ENCODE data around the gene INPP5B. TPM values are rescaled to one million over a fixed set of nuclear protein-coding genes. Genes with fewer than 3 reads are reported as not detected.

The INPP5B gene
- total RNA-seq, 2 experiments from 2014 or later: 27.7 to 29.1 TPM

GRCh38 chr1:37814252-37814651, 132.6 kb downstream of the INPP5B start:
- H3K27me3 Mint-ChIP-seq: no peaks in the 10 kb centered on the region
- POLR2A ChIA-PET: interaction anchor here (0.7 to 1.1 kb wide), 2 partner anchors 22 to 39 kb away, joined by 3 read pairs; no protein-coding TSS in a partner anchor
- peaks cover 9% of the 10 kb centered on the region for H3K36me3 Mint-ChIP-seq (ENCODE audit: low read depth)
- H3K4me3 Mint-ChIP-seq: no peak overlapping the region
- peaks cover 11% of the 10 kb centered on the region for H3K4me1 Mint-ChIP-seq (ENCODE audit: low read depth)
- no peaks in the 10 kb centered on the region for H3K9me3 Mint-ChIP-seq
- CTCF ChIA-PET: no interaction called here
- intact Hi-C loops (cut with micrococcal nuclease): loop anchor here (5.0 kb wide), 1 partner anchor 43 kb away; the partner anchor contains the start of gene MTF1
- TF ChIP-seq, protein P1, sequence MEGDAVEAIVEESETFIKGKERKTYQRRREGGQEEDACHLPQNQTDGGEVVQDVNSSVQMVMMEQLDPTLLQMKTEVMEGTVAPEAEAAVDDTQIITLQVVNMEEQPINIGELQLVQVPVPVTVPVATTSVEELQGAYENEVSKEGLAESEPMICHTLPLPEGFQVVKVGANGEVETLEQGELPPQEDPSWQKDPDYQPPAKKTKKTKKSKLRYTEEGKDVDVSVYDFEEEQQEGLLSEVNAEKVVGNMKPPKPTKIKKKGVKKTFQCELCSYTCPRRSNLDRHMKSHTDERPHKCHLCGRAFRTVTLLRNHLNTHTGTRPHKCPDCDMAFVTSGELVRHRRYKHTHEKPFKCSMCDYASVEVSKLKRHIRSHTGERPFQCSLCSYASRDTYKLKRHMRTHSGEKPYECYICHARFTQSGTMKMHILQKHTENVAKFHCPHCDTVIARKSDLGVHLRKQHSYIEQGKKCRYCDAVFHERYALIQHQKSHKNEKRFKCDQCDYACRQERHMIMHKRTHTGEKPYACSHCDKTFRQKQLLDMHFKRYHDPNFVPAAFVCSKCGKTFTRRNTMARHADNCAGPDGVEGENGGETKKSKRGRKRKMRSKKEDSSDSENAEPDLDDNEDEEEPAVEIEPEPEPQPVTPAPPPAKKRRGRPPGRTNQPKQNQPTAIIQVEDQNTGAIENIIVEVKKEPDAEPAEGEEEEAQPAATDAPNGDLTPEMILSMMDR (IDR thresholded peaks at IDR 0.05): no peak
- DNase-seq (no peak), ATAC-seq (no peak)
- H3K27ac Mint-ChIP-seq: no peak overlapping the region

- DNase-seq: no peak
- CTCF ChIA-PET: no interaction called here
- Mint-ChIP-seq H3K27me3 (no peaks in the 10 kb centered on the region), H3K4me3 (no peak overlapping the region), H3K4me1 (ENCODE audit: low read depth) (peaks cover 15% of the 10 kb centered on the region), H3K36me3 (ENCODE audit: low read depth) (peaks cover 9% of the 10 kb centered on the region), H3K27ac (no peak overlapping the region), H3K9me3 (no peaks in the 10 kb centered on the region)
- TF ChIP-seq, protein P1 (IDR thresholded peaks at IDR 0.05): no peak
- POLR2A ChIA-PET: no interaction called here
- no peak for ATAC-seq
- intact Hi-C loops (cut with micrococcal nuclease): loop anchor here (5.0 kb wide), 1 partner anchor 44 kb away; the partner anchor contains the start of gene MTF1
These were observed 133.2 kb downstream of the INPP5B start for GRCh38 chr1:37813529-37814145.

DNA sequence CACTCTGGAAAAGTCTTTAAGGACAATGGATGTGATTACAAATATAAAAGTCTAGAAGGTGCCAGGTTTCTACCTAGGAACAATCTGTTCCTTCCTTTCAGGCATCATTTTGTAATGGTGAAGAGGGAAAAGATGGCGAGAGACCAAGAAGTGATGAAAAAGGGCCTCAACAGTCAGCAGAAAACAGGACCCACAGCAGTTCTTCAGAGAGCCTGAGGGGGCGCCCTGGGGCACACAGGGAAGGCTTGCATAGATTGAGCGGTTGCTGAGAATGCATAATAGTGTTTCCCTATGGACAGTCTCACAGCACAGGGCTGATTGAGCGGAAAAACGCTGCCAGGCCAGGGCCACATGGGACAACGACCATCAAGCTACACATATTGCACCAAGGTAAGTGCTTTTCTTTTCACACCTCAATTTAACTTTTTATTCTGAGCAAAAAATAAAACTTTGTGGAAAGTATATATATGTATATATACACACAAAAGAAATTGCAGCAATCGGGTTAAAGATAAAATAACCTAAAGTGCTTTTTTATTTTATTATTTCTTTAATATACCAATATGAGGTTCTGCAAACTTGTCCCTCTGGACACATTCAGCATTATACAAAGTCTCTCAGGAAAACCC, 135.7 kb downstream of the INPP5B start:
- ATAC-seq: peak; percentile 57
- intact Hi-C loops (cut with micrococcal nuclease): loop anchor here (5.0 kb wide), 1 partner anchor 46 kb away; the partner anchor contains the start of gene MTF1
- no peak overlapping the region for H3K4me3 Mint-ChIP-seq
- H3K27me3 Mint-ChIP-seq: no peaks in the 10 kb centered on the region
- H3K36me3 Mint-ChIP-seq (ENCODE audit: low read depth): peaks cover 19% of the 10 kb centered on the region
- peak; percentile 74 for DNase-seq
- TF ChIP-seq, protein P1 (IDR thresholded peaks at IDR 0.05): peak; percentile 92
- H3K9me3 Mint-ChIP-seq: no peaks in the 10 kb centered on the region
- POLR2A ChIA-PET: no interaction called here
- CTCF ChIA-PET: interaction anchor here (0.6 to 2.3 kb wide), 6 partner anchors 11 to 61 kb away, joined by 3 to 19 read pairs (median 4); partner anchors contain the start of gene MTF1
- H3K27ac Mint-ChIP-seq: no peak overlapping the region
- peaks cover 23% of the 10 kb centered on the region for H3K4me1 Mint-ChIP-seq (ENCODE audit: low read depth)

Other genes with a start within 250 kb of the INPP5B start
- gene EPHA10, start 181.9 kb downstream of the INPP5B start, total RNA-seq: not detected
- 1 to 10 TPM; 1.2 to 1.4 TPM for gene MANEAL, start 153.2 kb downstream of the INPP5B start, total RNA-seq
- 10 to 100 TPM; 17.4 to 17.9 TPM for gene C1orf122, start 139.3 kb downstream of the INPP5B start, total RNA-seq
- gene YRDC, start 138.8 kb downstream of the INPP5B start, total RNA-seq: 10 to 100 TPM; 36.2 to 37.1 TPM
- gene MTF1, start 87.5 kb downstream of the INPP5B start, total RNA-seq: 10 to 100 TPM; 17.7 to 21.3 TPM
- gene SF3A3, start 43.0 kb upstream of the INPP5B start, total RNA-seq: 10 to 100 TPM; 94.9 to 96.7 TPM
- gene FHL3, start 58.5 kb upstream of the INPP5B start, total RNA-seq: 10 to 100 TPM; 26.6 to 26.7 TPM
- gene UTP11, start 65.7 kb upstream of the INPP5B start, total RNA-seq: 10 to 100 TPM; 58.1 to 60.6 TPM
- under 1 TPM in 1 of 2 experiments, not detected in 1; 0.16 TPM for gene POU3F1, start 99.7 kb upstream of the INPP5B start, total RNA-seq